ENCODE data around the gene MTMR10. TPM values are rescaled to one million over a fixed set of nuclear protein-coding genes. Genes with fewer than 3 reads are reported as not detected.

The MTMR10 gene
- polyA plus RNA-seq, 2 of the 4 experiments (the other 2 are of a cell fraction), result 11.9 to 23.1 TPM

GRCh38 chr15:30923429-30923828, 68.0 kb downstream of the MTMR10 start:
- H3K4me1 ChIP-seq, result no peaks in the 10 kb centered on the region

GRCh38 chr15:30922480-30923311, 68.7 kb downstream of the MTMR10 start:
- no peaks in the 10 kb centered on the region for H3K9me3 ChIP-seq
- H3K4me1 ChIP-seq, result no peaks in the 10 kb centered on the region
- CTCF ChIA-PET, result interaction anchor here (0.6 to 1.5 kb wide), 3 partner anchors 20 to 205 kb away, joined by 3 to 4 read pairs (median 3); no protein-coding TSS in a partner anchor
- no peak overlapping the region for H3K4me3 ChIP-seq
- WGBS (ENCODE audit: missing lambda C conversion rate), result 85% methylated on average over 14 of the region's 14 CpGs
- no peak overlapping the region for H3K27ac ChIP-seq
- TF ChIP-seq JUNB (IDR thresholded peaks at IDR 0.05), result no peak
- no peak for TF ChIP-seq HEYL (CRISPR knock-in tag; IDR thresholded peaks at IDR 0.05)
- no peak for TF ChIP-seq ZFP36 (IDR thresholded peaks at IDR 0.05; ENCODE audit: borderline replicate concordance, partially characterized antibody)
- TF ChIP-seq CBX8 (IDR thresholded peaks at IDR 0.05), result no peak
- TF ChIP-seq HOXB13 (CRISPR knock-in tag; IDR thresholded peaks at IDR 0.05; ENCODE audit: low read depth), result no peak
- ATAC-seq, result peak in 1 of 2 experiments; percentile 34; a peak in 2 of 6 replicates
- FAIRE-seq, result peak; percentile 46
- H3K4me2 ChIP-seq, result no peak overlapping the region
- POLR2A ChIA-PET, result no interaction called here
- DNase-seq (ENCODE audit: low read depth in 1 of 2, low spot score in 1 of 2), result peak in 1 of 2 experiments; percentile 29

More at GRCh38 chr15:30923429-30923828, 68.0 kb downstream of the MTMR10 start:
- Histone ChIP-seq H3K4me2 (no peak overlapping the region), H3K9me3 (no peaks in the 10 kb centered on the region), H3K4me3 (no peak overlapping the region), H3K27ac (no peak overlapping the region)
- DNase-seq (ENCODE audit: low read depth in 1 of 2, low spot score in 1 of 2) (no peak), ATAC-seq (no peak), FAIRE-seq (no peak)
- ChIA-PET CTCF (interaction anchor here (1.1 to 1.5 kb wide), 3 partner anchors 8 to 204 kb away, joined by 3 to 4 read pairs (median 3); no protein-coding TSS in a partner anchor), POLR2A (no interaction called here)
- no peak for TF ChIP-seq MAX (IDR thresholded peaks at IDR 0.05)
- TF ChIP-seq FOXS1 (CRISPR knock-in tag; IDR thresholded peaks at IDR 0.05), result no peak
- no peak for TF ChIP-seq ATOH8 (CRISPR knock-in tag; IDR thresholded peaks at IDR 0.05; ENCODE audit: low read depth)
- TF ChIP-seq BCL3 (IDR thresholded peaks at IDR 0.05), result no peak
- TF ChIP-seq CBX2 (IDR thresholded peaks at IDR 0.05; ENCODE audit: borderline replicate concordance, low read depth), result no peak
- TF ChIP-seq HOXB5 (CRISPR knock-in tag; IDR thresholded peaks at IDR 0.05), result no peak
- no peak for TF ChIP-seq MYC (IDR thresholded peaks at IDR 0.05; ENCODE audit: borderline replicate concordance, low read length)
- TF ChIP-seq PHF8 (IDR thresholded peaks at IDR 0.05; ENCODE audit: borderline replicate concordance, low read depth), result no peak
- TF ChIP-seq HEYL (CRISPR knock-in tag; IDR thresholded peaks at IDR 0.05), result no peak
- no peak for TF ChIP-seq KDM1A (IDR thresholded peaks at IDR 0.05; ENCODE audit: low read depth)
- TF ChIP-seq RAD21 (conservative IDR thresholded peaks at IDR 0.05 in 1 of 2, IDR thresholded peaks at IDR 0.05 in 1 of 2), result no peak
- TF ChIP-seq ZNF302 (CRISPR knock-in tag; IDR thresholded peaks at IDR 0.05), result no peak
- TF ChIP-seq MAFK (IDR thresholded peaks at IDR 0.05; ENCODE audit: partially characterized antibody), result no peak
- TF ChIP-seq REST (IDR thresholded peaks at IDR 0.05), result no peak
- TF ChIP-seq HOXA7 (CRISPR knock-in tag; IDR thresholded peaks at IDR 0.05), result no peak
- TF ChIP-seq NFE2L2 (conservative IDR thresholded peaks at IDR 0.05; ENCODE audit: low read length), result no peak
- no peak for TF ChIP-seq EP300 (IDR thresholded peaks at IDR 0.05)
- no peak for TF ChIP-seq GATA3 (IDR thresholded peaks at IDR 0.05; ENCODE audit: borderline replicate concordance)
- 93% methylated on average over 7 of the region's 7 CpGs for WGBS (ENCODE audit: missing lambda C conversion rate)

Data from A549 (cell line).